Transverse colon (tissue), 4 donors: ENCODE measurements around the gene AVPR1B. TPM values are rescaled to one million over a fixed set of nuclear protein-coding genes. Genes with fewer than 3 reads are reported as not detected.
"Not testable (repeated sequence)": the region's sequence is repeated elsewhere in the genome, so short reads cannot be mapped to it uniquely, and the experiment has no call there.

Experiments used
- DNase-seq: peaks from one replicate; pipeline ENCODE4 v3.0.0-alpha.2; 2019
- H3K27ac ChIP-seq, 4 donors: fragments of 200-600 bp; sonication (generic); 2 replicates each; pipeline ENCODE4 v1.5.1; 2016 to 2018; ENCODE audit warnings: inconsistent platforms in 4 of 4
- H3K27me3 ChIP-seq: fragments of 200-600 bp; sonication (generic); 2 replicates; pipeline ENCODE4 v1.5.1; 2017; ENCODE audit warnings: inconsistent platforms
- H3K36me3 ChIP-seq, 4 donors: fragments of 200-600 bp; sonication (generic); 2 replicates each; pipeline ENCODE4 v1.5.1; 2017 to 2019; ENCODE audit warnings: inconsistent platforms in 4 of 4
- H3K4me1 ChIP-seq, 4 donors: fragments of 200-600 bp; sonication (generic); 2 replicates each; pipeline ENCODE4 v1.5.1; 2017 to 2020; ENCODE audit warnings: inconsistent platforms in 4 of 4
- H3K4me3 ChIP-seq, 4 donors: fragments of 200-600 bp; sonication (generic); 1 replicate in 1 of 4; 2 replicates in 3 of 4; pipeline versions ENCODE4 v1.5.1 to v1.6.1; 2017 to 2019; ENCODE audit warnings: inconsistent platforms in 4 of 4
- H3K9me3 ChIP-seq, 2 donors: fragments of 200-600 bp; sonication (generic); 2 replicates each; pipeline ENCODE4 v1.5.1; 2017 to 2019; ENCODE audit warnings: inconsistent platforms in 2 of 2
- EP300 ChIP-seq: sonication (generic); formaldehyde crosslinking; IDR thresholded peaks from one replicate; pipeline ENCODE4 v1.6.1; 2017; ENCODE audit warnings: antibody characterized with exemption, low read depth
- POLR2A ChIP-seq: fragments of 450-650 bp; IDR thresholded peaks from one replicate; pipeline ENCODE4 v1.6.1; 2016; ENCODE audit warnings: antibody characterized with exemption, mild to moderate bottlenecking, moderate library complexity
- POLR2AphosphoS5 ChIP-seq, 3 donors: sonication (generic); formaldehyde crosslinking; IDR thresholded peaks; one replicate each; pipeline ENCODE4 v1.6.1; 2016; ENCODE audit warnings: antibody characterized with exemption in 3 of 3
- WGBS, 2 donors: methylation state at CpG; one replicate each; pipeline ENCODE4 v1.1.5; 2018; ENCODE audit warnings: low coverage in 1 of 2; 5-methylcytosine and 5-hydroxymethylcytosine counted together
- in situ Hi-C, 4 donors: fragments of 200-750 bp; cut with MboI; loops; one replicate each; pipeline versions ENCODE4 v1.15.0 to v1.15.1; 2017; ENCODE audit warnings: low sequenced_read_pairs in 3 of 4, low pct_ligation_motif_present in 1 of 4, low pct_unique_long_range_greater_than_20kb in 1 of 4
- intact Hi-C: fragments of 100-400 bp; cut with DNase I; formaldehyde crosslinking; loops from one replicate; pipeline ENCODE4 v1.15.1; 2023; ENCODE audit warnings: low total_unique reads
- small RNA-seq, 4 donors: library from RNA; depleted of rRNA; stranded (forward); fragments of <200 nt; gene quantifications; one replicate each; pipeline ENCODE3, GENCODE V24; 2016
- total RNA-seq, 4 donors: library from RNA; depleted of rRNA; stranded (reverse); fragments of >200 nt; gene quantifications; one replicate each; pipeline ENCODE4 v1.1.0, GENCODE V29; 2016
- TF ChIP-seq, protein P1 (sequence below), 5 experiments: fragments of 200-600 bp in 3 of 5; fragments of 450-650 bp in 2 of 5; sonication (generic) in 3 of 5; IDR thresholded peaks; 1 replicate in 2 of 5; 2 replicates in 3 of 5; pipeline ENCODE4 v1.5.1; 2016 to 2017; ENCODE audit warnings: antibody characterized with exemption in 5 of 5, inconsistent platforms in 3 of 5, mild to moderate bottlenecking in 2 of 5, moderate library complexity in 1 of 5

The AVPR1B gene
- total RNA-seq, 4 donors from 2014 or later = 0.96 to 14.1 (median 1.6) TPM; not detected in 1

DNA sequence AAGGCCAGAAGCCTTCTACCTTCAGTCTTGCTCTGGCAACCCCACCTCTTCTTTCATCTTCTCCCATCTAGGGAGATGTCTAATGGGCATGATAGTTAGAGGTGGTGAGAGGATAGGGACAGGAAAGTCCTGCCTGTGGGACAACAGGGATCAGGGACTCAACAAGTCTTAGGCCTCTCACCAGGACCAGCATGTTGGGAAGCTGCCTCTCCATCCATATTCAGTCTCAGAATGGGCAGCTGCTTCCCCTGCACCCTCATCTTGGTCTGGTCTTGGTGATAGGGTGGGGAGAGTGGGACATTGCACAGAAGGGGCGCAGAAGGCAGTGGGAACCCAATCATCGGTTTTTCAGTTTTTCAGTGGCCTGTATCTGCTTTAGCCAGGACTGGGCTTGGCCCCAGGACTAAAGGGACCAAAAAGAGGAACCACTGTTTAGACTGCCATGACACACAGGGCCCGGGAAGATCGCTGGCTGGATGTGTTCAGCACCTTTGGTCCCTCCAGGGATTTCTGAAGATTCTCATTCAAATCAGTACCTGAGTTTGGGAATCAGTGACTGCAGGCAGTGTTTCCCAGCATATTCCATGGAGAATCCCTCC lies 51.5 kb downstream of the AVPR1B start:
- intact Hi-C loops (no loop called here), in situ Hi-C loops (no loop called here)
- no peak for TF ChIP-seq EP300
- TF ChIP-seq POLR2AphosphoS5 (IDR thresholded peaks at IDR 0.05) = no peak
- TF ChIP-seq, protein P1, sequence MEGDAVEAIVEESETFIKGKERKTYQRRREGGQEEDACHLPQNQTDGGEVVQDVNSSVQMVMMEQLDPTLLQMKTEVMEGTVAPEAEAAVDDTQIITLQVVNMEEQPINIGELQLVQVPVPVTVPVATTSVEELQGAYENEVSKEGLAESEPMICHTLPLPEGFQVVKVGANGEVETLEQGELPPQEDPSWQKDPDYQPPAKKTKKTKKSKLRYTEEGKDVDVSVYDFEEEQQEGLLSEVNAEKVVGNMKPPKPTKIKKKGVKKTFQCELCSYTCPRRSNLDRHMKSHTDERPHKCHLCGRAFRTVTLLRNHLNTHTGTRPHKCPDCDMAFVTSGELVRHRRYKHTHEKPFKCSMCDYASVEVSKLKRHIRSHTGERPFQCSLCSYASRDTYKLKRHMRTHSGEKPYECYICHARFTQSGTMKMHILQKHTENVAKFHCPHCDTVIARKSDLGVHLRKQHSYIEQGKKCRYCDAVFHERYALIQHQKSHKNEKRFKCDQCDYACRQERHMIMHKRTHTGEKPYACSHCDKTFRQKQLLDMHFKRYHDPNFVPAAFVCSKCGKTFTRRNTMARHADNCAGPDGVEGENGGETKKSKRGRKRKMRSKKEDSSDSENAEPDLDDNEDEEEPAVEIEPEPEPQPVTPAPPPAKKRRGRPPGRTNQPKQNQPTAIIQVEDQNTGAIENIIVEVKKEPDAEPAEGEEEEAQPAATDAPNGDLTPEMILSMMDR (IDR thresholded peaks at IDR 0.05) = no peak
- TF ChIP-seq POLR2A = no peak
- Histone ChIP-seq H3K4me3 (no peak overlapping the region), H3K27me3 (peaks cover 7% of the 10 kb centered on the region), H3K36me3 (no peaks in the 10 kb centered on the region), H3K27ac (no peak overlapping the region), H3K9me3 (no peaks in the 10 kb centered on the region), H3K4me1 (no peaks in the 10 kb centered on the region)
- DNase-seq = no peak
- WGBS, 2 donors = 86% methylated on average over 4 of the region's 4 CpGs; no CpG with 5 or more reads in 1 of the 2 donors

DNA sequence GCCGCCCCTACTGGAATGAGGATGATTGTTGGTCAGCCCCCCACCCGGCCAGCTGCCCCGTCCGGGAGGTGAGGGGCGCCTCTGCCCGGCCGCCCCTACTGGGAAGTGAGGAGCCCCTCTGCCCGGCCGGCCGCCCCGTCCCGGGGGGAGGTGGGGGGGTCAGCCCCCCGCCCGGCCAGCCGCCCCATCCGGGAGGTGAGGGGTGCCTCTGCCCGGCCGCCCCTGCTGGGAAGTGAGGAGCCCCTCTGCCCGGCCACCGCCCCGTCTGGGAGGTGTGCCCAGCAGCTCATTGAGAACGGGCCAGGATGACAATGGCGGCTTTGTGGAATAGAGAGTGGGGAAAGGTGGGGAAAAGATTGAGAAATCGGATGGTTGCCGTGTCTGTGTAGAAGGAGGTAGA lies 52.7 kb downstream of the AVPR1B start:
- in situ Hi-C loops, intact Hi-C loops, DNase-seq: not testable (repeated sequence)

GRCh38 chr1:206064001-206064400 lies 53.2 kb downstream of the AVPR1B start:
- H3K27ac ChIP-seq, H3K4me3 ChIP-seq, H3K27me3 ChIP-seq, H3K36me3 ChIP-seq, DNase-seq, H3K4me1 ChIP-seq, H3K9me3 ChIP-seq, in situ Hi-C loops, intact Hi-C loops: not testable (repeated sequence)
- WGBS, 2 donors = no CpG with 5 or more reads among the region's 35 CpGs

More for the DNA sequence above, 52.7 kb downstream of the AVPR1B start:
- H3K4me1 ChIP-seq, H3K27me3 ChIP-seq, H3K27ac ChIP-seq, H3K36me3 ChIP-seq, H3K9me3 ChIP-seq, H3K4me3 ChIP-seq: not testable (repeated sequence)
- WGBS, 2 donors = 93% methylated on average over 11 of the region's 25 CpGs; no CpG with 5 or more reads in 1 of the 2 donors

GRCh38 chr1:206062464-206062863 lies 54.7 kb downstream of the AVPR1B start:
- TF ChIP-seq POLR2A (no peak), POLR2AphosphoS5 (IDR thresholded peaks at IDR 0.05) (no peak), EP300 (no peak)
- TF ChIP-seq, protein P1 (IDR thresholded peaks at IDR 0.05) = no peak
- Histone ChIP-seq H3K36me3 (no peaks in the 10 kb centered on the region), H3K4me3 (no peak overlapping the region), H3K9me3 (no peaks in the 10 kb centered on the region), H3K27ac (no peak overlapping the region), H3K27me3 (peaks cover under 1% of the 10 kb centered on the region), H3K4me1 (no peaks in the 10 kb centered on the region)
- in situ Hi-C loops (no loop called here), intact Hi-C loops (no loop called here)
- 68% methylated on average over 6 of the region's 6 CpGs; no CpG with 5 or more reads in 1 of the 2 donors for WGBS, 2 donors
- DNase-seq = no peak

- Histone ChIP-seq H3K4me3 (no peak overlapping the region), H3K27ac (no peak overlapping the region), H3K27me3 (no peaks in the 10 kb centered on the region), H3K4me1 (no peaks in the 10 kb centered on the region), H3K9me3 (no peaks in the 10 kb centered on the region), H3K36me3 (no peaks in the 10 kb centered on the region)
- in situ Hi-C loops (no loop called here), intact Hi-C loops (no loop called here)
- DNase-seq = no peak
- TF ChIP-seq EP300 (no peak), POLR2AphosphoS5 (IDR thresholded peaks at IDR 0.05) (no peak), POLR2A (no peak)
- TF ChIP-seq, protein P1 (IDR thresholded peaks at IDR 0.05) = no peak
- WGBS, 2 donors = 91 to 94% methylated on average over 3 of the region's 3 CpGs
Measured at GRCh38 chr1:206060844-206061243, 56.3 kb downstream of the AVPR1B start.

Small RNAs within 50 kb of the gene (small RNA-seq; reads per million reads assigned to genes)
- gene RF00271 = 0 reads per million in 4 donors

Other genes with a start within 250 kb of the AVPR1B start
- gene SLC26A9, start 173.9 kb downstream of the AVPR1B start, total RNA-seq = not detected
- gene RAB7B, start 114.0 kb downstream of the AVPR1B start, total RNA-seq = under 1 TPM in 2 of 4 donors, not detected in 2; 0.27 to 0.32 TPM
- 10 to 100 TPM in 2 of 4 donors, 1 to 10 TPM in 2; 2.6 to 14.3 (median 6.7) TPM for gene CTSE, start 93.5 kb downstream of the AVPR1B start, total RNA-seq
- gene RHEX, start 64.2 kb downstream of the AVPR1B start, total RNA-seq = 1 to 10 TPM in 1 of 4 donors, under 1 TPM in 1, not detected in 2; 0.96 to 4.8 TPM
- under 1 TPM in 1 of 4 donors, not detected in 3; 0.82 TPM for gene FAM72A, start 85.5 kb upstream of the AVPR1B start, total RNA-seq
- gene SRGAP2, start 86.2 kb upstream of the AVPR1B start, total RNA-seq = 10 to 100 TPM; 11.7 to 22.9 (median 19.0) TPM